K562 (cell line): ENCODE measurements around the gene C17orf113.

ENCODE experiments used
- NELFE ChIP-seq: IDR thresholded peaks from 2 replicates; pipeline ENCODE4 v1.6.1; 2011; ENCODE audit warnings: mild to moderate bottlenecking; ENCODE audit not compliant: insufficient read depth, insufficient read length
- SPI1 ChIP-seq: IDR thresholded peaks from 2 replicates; pipeline ENCODE4 v1.6.1; 2011; ENCODE audit warnings: low read depth, low read length, control low read depth, borderline replicate concordance
- TF ChIP-seq, protein P1 (sequence below), 3 experiments: fragments of 200-800 bp in 1 of 3; fragments of 250-450 bp in 1 of 3; fragments of 450-650 bp in 1 of 3; sonication (Bioruptor Pico) in 1 of 3; sonication (Bioruptor generic) in 1 of 3; formaldehyde crosslinking in 1 of 3; IDR thresholded peaks; 2 replicates each; pipeline versions ENCODE4 v1.6.1 to v1.8.0; 2016 to 2022; ENCODE audit warnings: mild to moderate bottlenecking in 2 of 3, missing genetic modification characterization in 2 of 3, missing compliant biosample characterization in 1 of 3, moderate library complexity in 1 of 3

DNA sequence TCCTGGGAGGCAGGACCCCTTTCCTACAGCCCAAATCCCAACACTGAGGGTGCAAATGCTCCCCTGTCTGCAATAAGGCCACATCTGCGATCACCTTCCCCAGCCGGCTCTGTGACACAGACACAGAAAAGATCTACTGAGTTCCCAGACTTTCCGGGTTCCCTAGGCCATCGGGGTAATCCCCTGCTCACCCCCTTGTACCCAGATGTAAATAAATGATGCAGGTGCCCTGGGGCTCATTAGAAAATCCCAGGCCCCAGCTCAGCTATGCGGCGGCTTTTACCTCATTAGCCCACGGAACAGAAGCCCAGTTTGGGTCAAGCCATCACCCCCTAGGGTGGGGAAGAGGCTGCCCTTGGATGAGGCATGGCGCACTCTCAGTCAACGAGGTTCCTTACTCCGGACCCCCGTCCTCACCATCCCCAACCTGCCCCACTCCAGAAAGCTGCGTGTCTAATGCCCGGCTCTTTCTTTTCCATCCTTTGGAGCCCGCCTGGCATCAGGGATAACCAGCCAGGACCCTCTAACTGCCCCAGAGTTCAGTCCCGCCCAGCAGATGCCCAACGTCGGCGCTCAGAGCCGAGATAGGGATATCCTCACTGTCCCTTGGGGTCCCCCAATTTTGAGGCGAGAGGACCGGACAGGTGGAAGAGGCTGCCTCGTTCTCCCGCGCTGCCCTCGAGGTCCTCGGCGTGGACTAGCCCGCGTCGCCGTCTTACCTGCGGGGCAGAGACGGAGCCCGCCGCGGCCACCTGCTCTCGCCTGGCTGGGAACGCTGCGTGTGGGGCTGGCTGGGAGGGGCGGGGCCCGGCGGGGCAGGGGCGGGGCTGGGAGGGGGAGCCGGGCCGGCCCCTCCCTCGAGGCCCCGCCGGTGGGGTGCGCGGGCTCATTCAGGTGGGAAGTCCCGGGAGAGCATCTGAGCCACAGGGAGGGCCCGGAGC, 47.6 kb upstream of the C17orf113 start, which contains the start of gene ZNF385C:
- TF ChIP-seq, protein P1, sequence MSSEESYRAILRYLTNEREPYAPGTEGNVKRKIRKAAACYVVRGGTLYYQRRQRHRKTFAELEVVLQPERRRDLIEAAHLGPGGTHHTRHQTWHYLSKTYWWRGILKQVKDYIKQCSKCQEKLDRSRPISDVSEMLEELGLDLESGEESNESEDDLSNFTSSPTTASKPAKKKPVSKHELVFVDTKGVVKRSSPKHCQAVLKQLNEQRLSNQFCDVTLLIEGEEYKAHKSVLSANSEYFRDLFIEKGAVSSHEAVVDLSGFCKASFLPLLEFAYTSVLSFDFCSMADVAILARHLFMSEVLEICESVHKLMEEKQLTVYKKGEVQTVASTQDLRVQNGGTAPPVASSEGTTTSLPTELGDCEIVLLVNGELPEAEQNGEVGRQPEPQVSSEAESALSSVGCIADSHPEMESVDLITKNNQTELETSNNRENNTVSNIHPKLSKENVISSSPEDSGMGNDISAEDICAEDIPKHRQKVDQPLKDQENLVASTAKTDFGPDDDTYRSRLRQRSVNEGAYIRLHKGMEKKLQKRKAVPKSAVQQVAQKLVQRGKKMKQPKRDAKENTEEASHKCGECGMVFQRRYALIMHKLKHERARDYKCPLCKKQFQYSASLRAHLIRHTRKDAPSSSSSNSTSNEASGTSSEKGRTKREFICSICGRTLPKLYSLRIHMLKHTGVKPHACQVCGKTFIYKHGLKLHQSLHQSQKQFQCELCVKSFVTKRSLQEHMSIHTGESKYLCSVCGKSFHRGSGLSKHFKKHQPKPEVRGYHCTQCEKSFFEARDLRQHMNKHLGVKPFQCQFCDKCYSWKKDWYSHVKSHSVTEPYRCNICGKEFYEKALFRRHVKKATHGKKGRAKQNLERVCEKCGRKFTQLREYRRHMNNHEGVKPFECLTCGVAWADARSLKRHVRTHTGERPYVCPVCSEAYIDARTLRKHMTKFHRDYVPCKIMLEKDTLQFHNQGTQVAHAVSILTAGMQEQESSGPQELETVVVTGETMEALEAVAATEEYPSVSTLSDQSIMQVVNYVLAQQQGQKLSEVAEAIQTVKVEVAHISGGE (CRISPR knock-in tag; IDR thresholded peaks at IDR 0.05) = no peak
- TF ChIP-seq SPI1 (no peak), NELFE (no peak)
